ENCODE measurements around the gene APOBEC3F. TPM values are rescaled to one million over a fixed set of nuclear protein-coding genes. Genes with fewer than 3 reads are reported as not detected.
"Not testable (repeated sequence)": the region's sequence is repeated elsewhere in the genome, so short reads cannot be mapped to it uniquely, and the experiment has no call there.

Gene APOBEC3F
- total RNA-seq, 2 experiments from 2014 or later = 12.3 to 12.4 TPM

DNA sequence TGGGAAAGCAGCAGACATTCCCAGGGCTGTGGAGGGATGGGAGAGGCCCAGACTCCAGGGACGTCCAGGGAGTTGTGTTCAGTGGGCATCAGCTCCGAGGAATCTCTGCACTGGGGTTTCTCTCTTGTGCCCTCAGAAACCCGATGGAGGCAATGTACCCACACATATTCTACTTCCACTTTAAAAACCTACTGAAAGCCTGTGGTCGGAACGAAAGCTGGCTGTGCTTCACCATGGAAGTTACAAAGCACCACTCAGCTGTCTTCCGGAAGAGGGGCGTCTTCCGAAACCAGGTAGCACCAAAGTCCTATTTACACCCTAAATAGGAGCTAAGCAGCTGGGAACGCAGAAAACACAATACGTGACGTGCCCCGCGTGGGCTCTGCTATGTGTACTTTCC is 11.4 kb upstream of the APOBEC3F start:
- Mint-ChIP-seq H3K9me3 (no peaks in the 10 kb centered on the region), H3K4me1 (ENCODE audit: low read depth) (peaks cover 29% of the 10 kb centered on the region), H3K27ac (peak overlapping the region; percentile 8), H3K4me3 (no peak overlapping the region), H3K27me3 (ENCODE audit: low read depth) (no peaks in the 10 kb centered on the region), H3K36me3 (ENCODE audit: low read depth) (peaks cover 12% of the 10 kb centered on the region)
- CTCF ChIA-PET = interaction anchor here (0.6 to 2.0 kb wide), 2 partner anchors 26 to 49 kb away, joined by 3 to 5 read pairs; no protein-coding TSS in a partner anchor
- intact Hi-C loops (cut with micrococcal nuclease) = no loop called here
- no peak for DNase-seq

DNA sequence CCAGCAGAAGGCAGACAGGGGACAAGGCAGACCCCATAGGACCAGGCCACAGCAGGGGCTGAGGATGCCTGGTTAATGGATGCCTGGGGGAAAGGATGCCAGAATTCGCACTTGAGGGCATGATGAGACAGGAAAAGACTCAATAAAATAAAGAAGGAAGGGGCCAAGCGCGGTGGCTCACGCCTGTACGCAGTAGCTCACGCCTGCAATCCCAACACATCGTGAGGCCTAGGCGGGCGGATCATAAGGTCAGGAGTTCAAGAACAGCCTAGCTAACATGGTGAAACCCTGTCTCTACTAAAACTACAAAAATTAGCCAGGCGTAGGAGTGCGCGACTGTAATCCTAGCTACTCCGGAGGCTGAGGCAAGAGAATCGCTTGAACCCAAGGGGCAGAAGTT is 10.0 kb upstream of the APOBEC3F start:
- peaks cover 10% of the 10 kb centered on the region for H3K36me3 Mint-ChIP-seq (ENCODE audit: low read depth)
- DNase-seq = no peak
- no peak overlapping the region for H3K4me3 Mint-ChIP-seq
- CTCF ChIA-PET = no interaction called here
- no peaks in the 10 kb centered on the region for H3K27me3 Mint-ChIP-seq (ENCODE audit: low read depth)
- peaks cover 15% of the 10 kb centered on the region for H3K4me1 Mint-ChIP-seq (ENCODE audit: low read depth)
- intact Hi-C loops (cut with micrococcal nuclease) = no loop called here
- H3K27ac Mint-ChIP-seq = no peak overlapping the region
- H3K9me3 Mint-ChIP-seq = no peaks in the 10 kb centered on the region

DNA sequence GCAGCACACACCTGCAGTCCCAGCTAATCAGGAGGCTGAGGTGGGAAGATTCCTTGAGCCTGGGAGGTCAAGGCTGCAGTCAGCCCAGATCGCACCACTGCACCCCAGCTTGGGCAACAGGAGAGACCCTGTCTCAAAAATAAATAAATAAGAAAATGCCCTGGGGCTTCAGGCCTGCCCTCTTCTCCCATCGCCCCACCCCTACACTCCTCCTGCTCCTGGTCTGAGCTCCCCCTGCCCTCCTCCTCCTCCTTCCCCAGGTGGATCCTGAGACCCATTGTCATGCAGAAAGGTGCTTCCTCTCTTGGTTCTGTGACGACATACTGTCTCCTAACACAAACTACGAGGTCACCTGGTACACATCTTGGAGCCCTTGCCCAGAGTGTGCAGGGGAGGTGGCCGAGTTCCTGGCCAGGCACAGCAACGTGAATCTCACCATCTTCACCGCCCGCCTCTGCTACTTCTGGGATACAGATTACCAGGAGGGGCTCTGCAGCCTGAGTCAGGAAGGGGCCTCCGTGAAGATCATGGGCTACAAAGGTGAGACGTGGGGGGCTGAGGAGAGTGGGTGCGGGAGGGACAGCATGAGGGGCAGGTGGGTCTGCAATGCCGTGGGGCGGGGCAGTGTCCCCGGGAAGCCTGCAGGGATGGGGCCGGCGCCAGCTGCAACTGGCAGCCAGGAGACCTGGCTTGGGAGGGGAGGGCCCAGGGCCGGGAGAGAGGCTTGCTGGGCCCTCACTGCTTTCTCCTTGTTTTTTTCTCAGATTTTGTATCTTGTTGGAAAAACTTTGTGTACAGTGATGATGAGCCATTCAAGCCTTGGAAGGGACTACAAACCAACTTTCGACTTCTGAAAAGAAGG is 9.0 kb upstream of the APOBEC3F start:
- H3K27me3 Mint-ChIP-seq (ENCODE audit: low read depth); CTCF ChIA-PET; H3K9me3 Mint-ChIP-seq; DNase-seq; intact Hi-C loops (cut with micrococcal nuclease); H3K27ac Mint-ChIP-seq; H3K4me3 Mint-ChIP-seq; H3K36me3 Mint-ChIP-seq (ENCODE audit: low read depth): not testable (repeated sequence)
- H3K4me1 Mint-ChIP-seq (ENCODE audit: low read depth) = peaks cover 15% of the 10 kb centered on the region

DNA sequence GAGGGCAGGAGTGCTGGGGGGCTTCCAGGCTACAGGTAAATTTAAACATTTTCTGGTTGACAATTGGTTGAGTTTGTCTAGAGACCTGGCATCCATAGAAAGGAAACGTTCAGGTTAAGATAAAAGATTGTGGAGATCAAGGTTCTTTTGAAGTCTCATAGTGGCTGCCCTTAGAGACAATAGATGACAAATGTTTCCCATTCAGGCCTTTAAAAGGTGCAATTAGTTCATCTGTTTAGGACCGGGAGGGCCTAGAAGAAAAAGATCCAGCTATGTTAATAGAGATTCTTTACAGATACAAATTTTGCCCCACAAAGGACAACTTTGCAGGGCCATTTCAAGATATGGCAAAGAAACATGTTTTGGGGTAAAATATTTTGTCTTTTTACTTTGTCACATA is 3.6 kb upstream of the APOBEC3F start:
- intact Hi-C loops (cut with micrococcal nuclease) = not testable (repeated sequence)
- peaks cover 23% of the 10 kb centered on the region for H3K4me1 Mint-ChIP-seq (ENCODE audit: low read depth)

DNA sequence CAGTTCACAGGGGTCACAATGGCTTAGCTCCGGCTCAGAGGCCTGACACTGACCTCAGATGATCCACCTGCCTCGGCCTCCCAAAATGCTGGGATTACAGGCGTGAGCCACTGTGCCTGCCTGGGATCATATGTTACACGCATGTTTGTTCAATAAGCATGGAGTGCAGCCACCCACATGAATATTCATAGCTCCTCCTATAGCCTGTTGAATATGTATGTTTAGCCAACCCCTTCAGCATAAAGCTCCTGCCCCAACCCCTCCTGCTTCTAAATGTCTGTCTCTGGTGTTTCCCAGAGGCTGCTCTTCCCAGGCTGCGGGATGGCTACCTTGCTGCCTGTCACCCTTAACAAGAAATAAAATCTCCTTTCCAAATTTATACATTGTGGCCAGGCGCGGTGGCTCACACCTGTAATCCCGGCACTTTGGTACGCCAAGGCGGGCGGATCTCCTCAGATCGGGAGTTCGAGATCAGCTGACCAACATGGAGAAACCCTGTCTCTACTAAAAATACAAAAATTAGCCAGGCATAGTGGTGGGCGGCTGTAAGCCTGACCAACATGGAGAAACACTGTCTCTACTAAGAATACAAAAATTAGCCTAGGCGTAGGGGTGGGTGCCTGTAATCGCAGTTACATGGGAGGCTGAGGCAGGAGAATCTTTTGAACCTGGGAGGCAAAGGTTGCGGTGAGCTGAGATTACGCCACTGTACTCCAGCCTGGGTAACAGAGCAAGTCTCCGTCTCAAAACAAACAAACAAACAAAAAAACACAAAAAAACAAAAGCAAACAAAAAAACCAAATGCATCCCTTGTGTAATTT is 1.1 kb upstream of the APOBEC3F start:
- DNase-seq = no peak
- H3K36me3 Mint-ChIP-seq (ENCODE audit: low read depth) = no peaks in the 10 kb centered on the region
- H3K27ac Mint-ChIP-seq = peak overlapping the region; percentile 76
- no peaks in the 10 kb centered on the region for H3K9me3 Mint-ChIP-seq
- CTCF ChIA-PET = interaction anchor here (1.0 kb wide), 1 partner anchor 36 kb away, joined by 3 read pairs; no protein-coding TSS in a partner anchor
- H3K27me3 Mint-ChIP-seq (ENCODE audit: low read depth) = no peaks in the 10 kb centered on the region
- H3K4me1 Mint-ChIP-seq (ENCODE audit: low read depth) = peaks cover 25% of the 10 kb centered on the region
- H3K4me3 Mint-ChIP-seq = peak overlapping the region; percentile 66
- intact Hi-C loops (cut with micrococcal nuclease) = no loop called here

More for the DNA sequence above, 3.6 kb upstream of the APOBEC3F start:
- CTCF ChIA-PET = interaction anchor here (1.3 kb wide), 1 partner anchor 34 kb away, joined by 3 read pairs; no protein-coding TSS in a partner anchor
- H3K27me3 Mint-ChIP-seq (ENCODE audit: low read depth); H3K9me3 Mint-ChIP-seq; DNase-seq; H3K27ac Mint-ChIP-seq; H3K4me3 Mint-ChIP-seq; H3K36me3 Mint-ChIP-seq (ENCODE audit: low read depth): not testable (repeated sequence)

DNA sequence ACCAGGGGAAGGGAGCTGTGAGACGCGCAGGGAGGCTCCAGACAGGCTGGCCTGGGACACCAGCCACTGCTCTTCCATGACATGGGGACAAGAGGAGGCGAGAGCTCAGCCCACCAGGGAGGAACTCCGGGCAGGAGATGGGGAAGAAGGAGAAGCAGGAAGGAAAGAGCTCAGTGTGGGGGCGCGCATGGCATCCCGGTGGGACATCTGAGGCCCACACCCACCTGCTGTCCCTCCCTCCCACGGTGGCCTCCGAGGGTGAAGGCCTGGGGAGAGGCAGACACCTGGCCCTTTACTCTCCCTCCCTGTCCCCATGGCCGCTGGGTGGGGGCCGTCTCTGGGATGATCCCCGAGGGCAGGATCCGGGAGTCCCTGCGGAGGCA is 518 bp upstream of the APOBEC3F start:
- H3K9me3 Mint-ChIP-seq; DNase-seq; H3K27me3 Mint-ChIP-seq (ENCODE audit: low read depth); H3K36me3 Mint-ChIP-seq (ENCODE audit: low read depth); intact Hi-C loops (cut with micrococcal nuclease): not testable (repeated sequence)
- CTCF ChIA-PET = interaction anchor here (1.0 kb wide), 1 partner anchor 37 kb away, joined by 3 read pairs; no protein-coding TSS in a partner anchor
- peak overlapping the region; percentile 76 for H3K27ac Mint-ChIP-seq
- peaks cover 25% of the 10 kb centered on the region for H3K4me1 Mint-ChIP-seq (ENCODE audit: low read depth)
- H3K4me3 Mint-ChIP-seq = peak overlapping the region; percentile 66

DNA sequence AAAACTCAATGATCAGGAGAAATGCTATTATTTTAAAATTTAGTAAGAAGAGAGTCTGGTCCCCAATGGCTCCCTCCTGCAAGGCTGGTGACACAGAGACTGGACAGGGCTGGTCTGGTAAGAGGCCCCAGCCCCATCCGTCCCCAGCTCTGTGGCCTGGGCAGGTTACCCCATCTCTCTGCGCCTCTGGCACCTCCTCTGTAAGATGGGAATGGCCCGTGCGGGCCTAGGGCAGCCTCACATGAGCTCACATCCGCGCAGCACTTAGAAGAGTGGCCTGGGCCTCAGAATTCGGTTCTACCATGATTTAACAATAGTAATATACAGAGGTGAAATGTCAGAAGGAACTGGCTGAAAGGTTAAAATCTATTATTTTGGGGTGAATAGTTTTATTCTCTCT is 1.2 kb downstream of the APOBEC3F start:
- intact Hi-C loops (cut with micrococcal nuclease) = no loop called here
- H3K36me3 Mint-ChIP-seq (ENCODE audit: low read depth) = no peaks in the 10 kb centered on the region
- DNase-seq = no peak
- H3K4me1 Mint-ChIP-seq (ENCODE audit: low read depth) = peaks cover 22% of the 10 kb centered on the region
- H3K4me3 Mint-ChIP-seq = peak overlapping the region; percentile 79
- CTCF ChIA-PET = interaction anchor here (0.6 to 1.0 kb wide), 2 partner anchors 53 to 76 kb away, joined by 4 read pairs; no protein-coding TSS in a partner anchor
- H3K27me3 Mint-ChIP-seq (ENCODE audit: low read depth) = no peaks in the 10 kb centered on the region
- no peaks in the 10 kb centered on the region for H3K9me3 Mint-ChIP-seq
- peak overlapping the region; percentile 77 for H3K27ac Mint-ChIP-seq

DNA sequence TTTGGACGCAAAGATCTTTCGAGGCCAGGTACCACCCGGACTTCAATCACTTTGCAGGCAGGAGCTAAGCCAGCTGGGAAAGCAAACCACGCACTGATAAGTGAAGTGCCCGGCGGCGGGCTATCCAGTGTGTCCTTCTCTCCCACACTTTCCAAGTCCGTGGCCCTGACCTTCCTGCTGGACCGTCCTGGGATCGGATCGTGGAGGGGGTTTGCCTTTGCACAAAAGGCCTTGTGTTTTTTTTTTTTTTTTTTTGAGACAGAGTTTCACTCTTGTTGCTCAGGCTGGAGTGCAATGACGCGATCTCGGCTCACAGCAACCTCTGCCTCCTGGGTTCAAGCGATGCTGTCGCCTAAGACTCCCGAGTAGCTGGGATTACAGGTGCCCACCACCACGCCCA is 2.4 kb downstream of the APOBEC3F start:
- H3K4me1 Mint-ChIP-seq (ENCODE audit: low read depth) = peaks cover 16% of the 10 kb centered on the region
- DNase-seq; H3K27ac Mint-ChIP-seq; H3K4me3 Mint-ChIP-seq; intact Hi-C loops (cut with micrococcal nuclease); H3K36me3 Mint-ChIP-seq (ENCODE audit: low read depth); H3K9me3 Mint-ChIP-seq; H3K27me3 Mint-ChIP-seq (ENCODE audit: low read depth): not testable (repeated sequence)
- CTCF ChIA-PET = interaction anchor here (0.7 kb wide), 1 partner anchor 15 kb away, joined by 3 read pairs; no protein-coding TSS in a partner anchor

DNA sequence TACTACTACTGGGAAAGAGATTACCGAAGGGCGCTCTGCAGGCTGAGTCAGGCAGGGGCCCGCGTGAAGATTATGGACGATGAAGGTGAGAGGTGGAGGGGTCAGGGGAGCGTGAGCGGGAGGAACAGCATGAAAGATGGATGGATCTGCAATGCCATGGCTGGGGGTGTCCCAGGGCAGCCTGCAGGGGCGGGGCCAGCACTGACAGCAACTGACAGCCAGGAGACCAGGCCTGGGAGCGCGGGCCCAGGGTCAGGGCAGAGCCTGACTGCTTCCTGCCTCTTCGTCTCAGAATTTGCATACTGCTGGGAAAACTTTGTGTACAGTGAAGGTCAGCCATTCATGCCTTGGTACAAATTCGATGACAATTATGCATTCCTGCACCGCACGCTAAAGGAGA is 4.5 kb downstream of the APOBEC3F start:
- H3K4me3 Mint-ChIP-seq; DNase-seq; H3K27me3 Mint-ChIP-seq (ENCODE audit: low read depth); H3K36me3 Mint-ChIP-seq (ENCODE audit: low read depth); intact Hi-C loops (cut with micrococcal nuclease); CTCF ChIA-PET; H3K9me3 Mint-ChIP-seq; H3K27ac Mint-ChIP-seq: not testable (repeated sequence)
- peaks cover 14% of the 10 kb centered on the region for H3K4me1 Mint-ChIP-seq (ENCODE audit: low read depth)

DNA sequence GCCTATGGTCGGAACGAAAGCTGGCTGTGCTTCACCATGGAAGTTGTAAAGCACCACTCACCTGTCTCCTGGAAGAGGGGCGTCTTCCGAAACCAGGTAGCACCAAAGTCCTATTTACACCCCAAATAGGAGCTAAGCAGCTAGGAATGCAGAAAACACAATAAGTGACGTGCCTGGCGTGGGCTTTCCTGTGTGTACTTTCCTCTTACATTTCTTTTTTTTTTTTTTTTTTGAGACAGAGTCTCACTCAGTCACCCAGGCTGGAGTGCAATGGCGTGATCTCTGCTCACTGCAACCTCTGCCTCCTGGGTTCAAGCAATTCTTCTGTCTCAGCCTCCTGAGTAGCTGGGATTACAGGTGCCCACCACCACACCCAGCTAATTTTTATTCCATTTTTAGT is 8.8 kb downstream of the APOBEC3F start:
- H3K36me3 Mint-ChIP-seq (ENCODE audit: low read depth); H3K4me1 Mint-ChIP-seq (ENCODE audit: low read depth); CTCF ChIA-PET; H3K27ac Mint-ChIP-seq; intact Hi-C loops (cut with micrococcal nuclease); H3K27me3 Mint-ChIP-seq (ENCODE audit: low read depth); H3K4me3 Mint-ChIP-seq; DNase-seq; H3K9me3 Mint-ChIP-seq: not testable (repeated sequence)

DNA sequence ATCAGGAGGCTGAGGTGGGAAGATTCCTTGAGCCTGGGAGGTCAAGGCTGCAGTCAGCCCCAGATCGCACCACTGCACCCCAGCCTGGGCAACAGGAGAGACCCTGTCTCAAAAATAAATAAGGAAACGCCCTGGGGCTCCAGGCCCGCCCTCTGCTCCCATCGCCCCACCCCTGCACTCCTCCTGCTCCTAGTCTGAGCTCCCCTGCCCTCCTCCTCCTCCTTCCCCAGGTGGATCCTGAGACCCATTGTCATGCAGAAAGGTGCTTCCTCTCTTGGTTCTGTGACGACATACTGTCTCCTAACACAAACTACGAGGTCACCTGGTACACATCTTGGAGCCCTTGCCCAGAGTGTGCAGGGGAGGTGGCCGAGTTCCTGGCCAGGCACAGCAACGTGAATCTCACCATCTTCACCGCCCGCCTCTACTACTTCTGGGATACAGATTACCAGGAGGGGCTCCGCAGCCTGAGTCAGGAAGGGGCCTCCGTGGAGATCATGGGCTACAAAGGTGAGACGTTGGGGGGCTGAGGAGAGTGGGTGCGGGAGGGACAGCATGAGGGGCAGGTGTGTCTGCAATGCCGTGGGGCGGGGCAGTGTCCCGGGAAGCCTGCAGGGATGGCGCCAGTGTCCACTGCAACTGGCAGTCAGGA is 11.3 kb downstream of the APOBEC3F start:
- H3K9me3 Mint-ChIP-seq; intact Hi-C loops (cut with micrococcal nuclease); H3K27ac Mint-ChIP-seq; DNase-seq; H3K36me3 Mint-ChIP-seq (ENCODE audit: low read depth); H3K4me3 Mint-ChIP-seq; H3K27me3 Mint-ChIP-seq (ENCODE audit: low read depth); CTCF ChIA-PET; H3K4me1 Mint-ChIP-seq (ENCODE audit: low read depth): not testable (repeated sequence)

DNA sequence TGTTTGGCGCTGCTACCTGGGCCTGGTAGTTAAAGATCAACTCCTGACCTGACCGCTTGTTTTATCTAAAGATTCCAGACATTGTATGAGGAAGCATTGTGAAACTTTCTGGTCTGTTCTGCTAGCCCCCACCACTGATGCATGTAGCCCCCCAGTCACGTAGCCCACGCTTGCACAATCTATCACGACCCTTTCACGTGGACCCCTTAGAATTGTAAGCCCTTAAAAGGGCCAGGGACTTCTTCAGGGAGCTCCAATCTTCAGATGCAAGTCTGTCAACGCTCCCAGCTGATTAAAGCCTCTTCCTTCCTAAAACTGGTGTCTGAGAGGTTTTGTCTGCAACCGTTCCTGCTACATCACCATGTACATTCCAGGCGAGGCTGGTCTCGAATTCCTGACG is 15.0 kb downstream of the APOBEC3F start:
- Mint-ChIP-seq H3K4me1 (ENCODE audit: low read depth) (no peaks in the 10 kb centered on the region), H3K9me3 (no peaks in the 10 kb centered on the region), H3K27me3 (ENCODE audit: low read depth) (no peaks in the 10 kb centered on the region), H3K36me3 (ENCODE audit: low read depth) (no peaks in the 10 kb centered on the region), H3K27ac (no peak overlapping the region), H3K4me3 (no peak overlapping the region)
- no peak for DNase-seq
- CTCF ChIA-PET = interaction anchor here (0.6 kb wide), 1 partner anchor 166 kb away, joined by 6 read pairs; no protein-coding TSS in a partner anchor
- intact Hi-C loops (cut with micrococcal nuclease) = no loop called here

Measured in activated naive CD4-positive, alpha-beta T cell treated with anti-CD3 and anti-CD28 coated beads for 36 hours (primary cell).